ENCODE data around the gene MEGF11.

Gene MEGF11

GRCh38 chr15:66170042-66170441 lies 83.5 kb downstream of the MEGF11 start:
- no peak for DNase-seq (ENCODE audit: low spot score)

- no peak for DNase-seq (ENCODE audit: low spot score)
Observed at GRCh38 chr15:66169625-66170024, 83.9 kb downstream of the MEGF11 start.

GRCh38 chr15:66169023-66169422 lies 84.5 kb downstream of the MEGF11 start:
- no peak for DNase-seq (ENCODE audit: low spot score)

GRCh38 chr15:66167854-66168253 lies 85.7 kb downstream of the MEGF11 start:
- DNase-seq (ENCODE audit: low spot score): no peak

GRCh38 chr15:66165856-66166255 lies 87.7 kb downstream of the MEGF11 start:
- DNase-seq (ENCODE audit: low spot score): no peak

GRCh38 chr15:66164788-66165187 lies 88.8 kb downstream of the MEGF11 start:
- DNase-seq (ENCODE audit: low spot score): no peak

- no peak for DNase-seq (ENCODE audit: low spot score)
Observed at GRCh38 chr15:66163553-66163952, 90.0 kb downstream of the MEGF11 start.

- no peak for DNase-seq (ENCODE audit: low spot score)
Observed at GRCh38 chr15:66162286-66162685, 91.3 kb downstream of the MEGF11 start.

GRCh38 chr15:66161575-66162118 lies 91.9 kb downstream of the MEGF11 start:
- DNase-seq (ENCODE audit: low spot score): no peak

- no peak for DNase-seq (ENCODE audit: low spot score)
Observed at GRCh38 chr15:66161108-66161507, 92.4 kb downstream of the MEGF11 start.

GRCh38 chr15:66157507-66157906 lies 96.0 kb downstream of the MEGF11 start:
- DNase-seq (ENCODE audit: low spot score): no peak

- no peak for DNase-seq (ENCODE audit: low spot score)
Observed at GRCh38 chr15:66156310-66156975, 97.1 kb downstream of the MEGF11 start.

GRCh38 chr15:66155065-66155464 lies 98.5 kb downstream of the MEGF11 start:
- no peak for DNase-seq (ENCODE audit: low spot score)

GRCh38 chr15:66154581-66154980 lies 99.0 kb downstream of the MEGF11 start:
- no peak for DNase-seq (ENCODE audit: low spot score)

- DNase-seq (ENCODE audit: low spot score): no peak
Observed at GRCh38 chr15:66153549-66154415, 99.8 kb downstream of the MEGF11 start.

- no peak for DNase-seq (ENCODE audit: low spot score)
Observed at GRCh38 chr15:66152650-66153049, 100.9 kb downstream of the MEGF11 start.

GRCh38 chr15:66151809-66152208 lies 101.7 kb downstream of the MEGF11 start:
- no peak for DNase-seq (ENCODE audit: low spot score)

GRCh38 chr15:66149871-66150270 lies 103.7 kb downstream of the MEGF11 start:
- no peak for DNase-seq (ENCODE audit: low spot score)

- DNase-seq (ENCODE audit: low spot score): no peak
Observed at GRCh38 chr15:66148187-66148586, 105.4 kb downstream of the MEGF11 start.

- DNase-seq (ENCODE audit: low spot score): no peak
Observed at GRCh38 chr15:66147440-66147839, 106.1 kb downstream of the MEGF11 start.

- no peak for DNase-seq (ENCODE audit: low spot score)
Observed at GRCh38 chr15:66145726-66146182, 107.8 kb downstream of the MEGF11 start.

- no peak for DNase-seq (ENCODE audit: low spot score)
Observed at GRCh38 chr15:66144978-66145725, 108.4 kb downstream of the MEGF11 start.
